HepG2 (cell line): ENCODE measurements around the gene SRD5A3.

ENCODE experiments used
- ARID4A ChIP-seq: sonication (generic); formaldehyde crosslinking; IDR thresholded peaks from 2 replicates; pipeline ENCODE4 v1.5.0; 2020; ENCODE audit warnings: mild to moderate bottlenecking, missing genetic modification reagents, borderline replicate concordance
- CTCF ChIP-seq: sonication (generic); formaldehyde crosslinking; IDR thresholded peaks from 2 replicates; pipeline ENCODE4 v1.5.0; 2020; ENCODE audit warnings: mild to moderate bottlenecking, missing genetic modification reagents, moderate library complexity
- HNF4G ChIP-seq, 2 experiments: sonication (generic) in 1 of 2; formaldehyde crosslinking in 1 of 2; IDR thresholded peaks; 2 replicates each; pipeline versions ENCODE4 v1.4.0 to v1.6.1; 2011 to 2020; ENCODE audit warnings: borderline replicate concordance in 2 of 2, low read depth in 2 of 2, mild to moderate bottlenecking in 2 of 2, low read length in 1 of 2, missing genetic modification reagents in 1 of 2, moderate library complexity in 1 of 2
- NFE2L1 ChIP-seq: sonication (generic); formaldehyde crosslinking; IDR thresholded peaks from 2 replicates; pipeline ENCODE4 v1.4.0; 2020; ENCODE audit warnings: missing genetic modification reagents, mild to moderate bottlenecking, borderline replicate concordance
- ZFX ChIP-seq: sonication (generic); formaldehyde crosslinking; IDR thresholded peaks from 2 replicates; pipeline ENCODE4 v1.4.0; 2020; ENCODE audit warnings: mild to moderate bottlenecking, low read depth, missing genetic modification reagents, moderate library complexity

GRCh38 chr4:55393461-55394320 is 47.6 kb downstream of the SRD5A3 start:
- TF ChIP-seq NFE2L1 (CRISPR knock-in tag) (no peak), ARID4A (no peak), CTCF (no peak), ZFX (CRISPR knock-in tag) (no peak), HNF4G (IDR thresholded peaks at IDR 0.05; ENCODE audit: borderline replicate concordance, low read depth, low read length) (no peak), HNF4G (CRISPR knock-in tag; IDR thresholded peaks at IDR 0.05; ENCODE audit: borderline replicate concordance, low read depth) (no peak)
